ENCODE results near the gene NDN. TPM values are rescaled to one million over a fixed set of nuclear protein-coding genes. Genes with fewer than 3 reads are reported as not detected.
A peak's percentile ranks its signal among the peaks of the same experiment; 100 is the strongest.

Gene NDN
- total RNA-seq, 2 donors from 2014 or later: 1.5 to 1.6 TPM

- Mint-ChIP-seq H3K9me3 (no peaks in the 10 kb centered on the region), H3K27me3 (ENCODE audit: low read depth) (peaks cover 10% of the 10 kb centered on the region), H3K4me1 (ENCODE audit: low read depth) (no peaks in the 10 kb centered on the region), H3K4me3 (no peak overlapping the region), H3K27ac (no peak overlapping the region), H3K36me3 (ENCODE audit: insufficient read depth in 2 of 2) (no peaks in the 10 kb centered on the region)
- peak; percentile 17 to 39 for DNase-seq
- no peak for ATAC-seq (replicated peaks in 1 of 2)
Measured at GRCh38 chr15:23648920-23649515, 38.1 kb downstream of the NDN start.

- H3K9me3 Mint-ChIP-seq: no peaks in the 10 kb centered on the region
- H3K36me3 Mint-ChIP-seq (ENCODE audit: insufficient read depth in 2 of 2): no peaks in the 10 kb centered on the region
- H3K27ac Mint-ChIP-seq: no peak within 1 kb of the TSS
- no peak within 1 kb of the TSS for H3K4me3 Mint-ChIP-seq
- H3K27me3 Mint-ChIP-seq (ENCODE audit: low read depth): peaks cover 10% of the 10 kb centered on the region
- no peaks in the 10 kb centered on the region for H3K4me1 Mint-ChIP-seq (ENCODE audit: low read depth)
- ATAC-seq (replicated peaks in 1 of 2) (no peak), DNase-seq (no peak)
Measured at GRCh38 chr15:23647421-23648370, 39.4 kb downstream of the NDN start, which contains the start of gene MAGEL2. TSS of gene MAGEL2 (minus strand) at chr15:23647867. CDS start at chr15:23647742, 125 bp downstream.

GRCh38 chr15:23647001-23647295 is 40.2 kb downstream of the NDN start:
- ATAC-seq (replicated peaks in 1 of 2) (no peak), DNase-seq (no peak)
- H3K4me3 Mint-ChIP-seq: no peak overlapping the region
- no peaks in the 10 kb centered on the region for H3K36me3 Mint-ChIP-seq (ENCODE audit: insufficient read depth in 2 of 2)
- H3K4me1 Mint-ChIP-seq (ENCODE audit: low read depth): no peaks in the 10 kb centered on the region
- no peak overlapping the region for H3K27ac Mint-ChIP-seq
- no peaks in the 10 kb centered on the region for H3K9me3 Mint-ChIP-seq
- H3K27me3 Mint-ChIP-seq (ENCODE audit: low read depth): peaks cover 10% of the 10 kb centered on the region

- Mint-ChIP-seq H3K4me1 (ENCODE audit: low read depth) (no peaks in the 10 kb centered on the region), H3K27me3 (ENCODE audit: low read depth) (peaks cover 10% of the 10 kb centered on the region), H3K27ac (no peak overlapping the region), H3K36me3 (ENCODE audit: insufficient read depth in 2 of 2) (no peaks in the 10 kb centered on the region), H3K4me3 (no peak overlapping the region), H3K9me3 (no peaks in the 10 kb centered on the region)
- no peak for ATAC-seq (replicated peaks in 1 of 2)
- DNase-seq: no peak
Measured at GRCh38 chr15:23646165-23647000, 40.7 kb downstream of the NDN start.

- no peaks in the 10 kb centered on the region for H3K36me3 Mint-ChIP-seq (ENCODE audit: insufficient read depth in 2 of 2)
- H3K4me1 Mint-ChIP-seq (ENCODE audit: low read depth): no peaks in the 10 kb centered on the region
- peaks cover 10% of the 10 kb centered on the region for H3K27me3 Mint-ChIP-seq (ENCODE audit: low read depth)
- no peak for ATAC-seq (replicated peaks in 1 of 2)
- no peaks in the 10 kb centered on the region for H3K9me3 Mint-ChIP-seq
- no peak overlapping the region for H3K27ac Mint-ChIP-seq
- no peak overlapping the region for H3K4me3 Mint-ChIP-seq
- DNase-seq: no peak
Measured at GRCh38 chr15:23645371-23646164, 41.5 kb downstream of the NDN start.

- Mint-ChIP-seq H3K36me3 (ENCODE audit: insufficient read depth in 2 of 2) (no peaks in the 10 kb centered on the region), H3K27me3 (ENCODE audit: low read depth) (peaks cover 10% of the 10 kb centered on the region), H3K4me1 (ENCODE audit: low read depth) (no peaks in the 10 kb centered on the region), H3K27ac (no peak overlapping the region), H3K4me3 (no peak overlapping the region), H3K9me3 (no peaks in the 10 kb centered on the region)
- DNase-seq (no peak), ATAC-seq (replicated peaks in 1 of 2) (no peak)
Measured at GRCh38 chr15:23644829-23645228, 42.3 kb downstream of the NDN start.

GRCh38 chr15:23642413-23643044 is 44.6 kb downstream of the NDN start:
- Mint-ChIP-seq H3K4me1 (ENCODE audit: low read depth) (no peaks in the 10 kb centered on the region), H3K27me3 (ENCODE audit: low read depth) (no peaks in the 10 kb centered on the region), H3K4me3 (no peak overlapping the region), H3K9me3 (no peaks in the 10 kb centered on the region), H3K36me3 (ENCODE audit: insufficient read depth in 2 of 2) (no peaks in the 10 kb centered on the region), H3K27ac (no peak overlapping the region)
- ATAC-seq (replicated peaks in 1 of 2) (peak; percentile 24 to 33), DNase-seq (peak; percentile 29 to 37)

Other genes starting within 250 kb of the NDN start
- not detected for gene GOLGA6L2, start 240.1 kb downstream of the NDN start, total RNA-seq
- gene MKRN3, start 121.6 kb downstream of the NDN start, total RNA-seq: 1 to 10 TPM; 2.0 to 2.1 TPM
- not detected for gene MAGEL2, start 39.4 kb downstream of the NDN start, total RNA-seq

Measured in activated T-cell treated with anti-CD3 and anti-CD28 coated beads, Interleukin-2, amount 50 U/mL, for 72 hours (primary cell).